ENCODE measurements around the gene FAM111A. TPM values are rescaled to one million over a fixed set of nuclear protein-coding genes. Genes with fewer than 3 reads are reported as not detected.

The FAM111A gene
- total RNA-seq, result 100 to 1,000 TPM; 158 to 166 TPM

DNA sequence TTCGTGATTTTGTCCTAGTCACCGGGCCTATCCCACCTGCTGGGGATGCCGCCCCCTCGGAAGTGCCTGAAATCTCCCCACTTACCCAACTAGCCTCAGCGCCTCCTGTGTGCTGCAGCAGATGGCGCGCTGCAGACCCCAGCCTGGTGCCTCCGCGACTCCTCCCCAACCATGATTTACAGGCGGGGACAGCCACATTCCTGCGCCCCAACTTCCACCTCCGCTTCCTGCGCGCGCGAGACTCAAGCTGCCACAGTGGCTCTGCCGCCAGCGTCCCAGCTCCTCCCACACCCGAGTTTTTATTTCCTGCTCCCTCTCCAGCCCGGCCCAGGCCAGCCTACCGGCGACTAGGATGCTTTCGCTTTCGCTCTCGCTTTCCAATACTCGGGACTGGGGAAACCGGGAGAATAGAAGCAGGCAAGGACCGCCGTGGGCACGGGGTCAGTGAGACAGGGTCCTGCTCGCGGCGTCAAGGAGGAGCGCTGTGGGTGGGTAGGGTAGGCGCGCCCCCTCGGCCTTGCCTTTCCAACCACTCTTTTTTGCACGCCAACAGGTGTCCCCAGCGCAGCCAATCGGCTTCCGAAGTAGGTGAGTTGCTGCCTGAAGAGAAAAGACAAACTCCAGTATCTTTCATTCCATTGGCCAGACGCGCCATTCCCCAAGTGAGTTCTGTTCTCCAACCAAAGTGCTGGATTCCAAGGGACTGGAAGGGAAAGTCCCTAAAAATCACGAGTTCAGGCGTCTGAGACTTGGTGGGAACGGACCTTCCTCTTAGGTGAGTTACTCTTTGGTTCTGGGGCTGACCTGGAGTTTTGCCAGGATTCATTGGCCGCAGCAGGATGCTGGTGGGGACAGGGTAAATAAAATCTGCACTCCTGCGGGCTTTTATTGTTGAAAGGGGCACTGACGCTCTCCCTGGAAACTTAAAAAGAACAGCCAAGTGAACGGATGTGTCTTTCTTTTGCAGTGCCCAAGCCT, at the start of gene FAM111A:
FAM111A (plus strand) TSS at position 327 of the 978 bp plus-strand sequence. CDS start 6,017 bp downstream, outside the sequence.

DNA sequence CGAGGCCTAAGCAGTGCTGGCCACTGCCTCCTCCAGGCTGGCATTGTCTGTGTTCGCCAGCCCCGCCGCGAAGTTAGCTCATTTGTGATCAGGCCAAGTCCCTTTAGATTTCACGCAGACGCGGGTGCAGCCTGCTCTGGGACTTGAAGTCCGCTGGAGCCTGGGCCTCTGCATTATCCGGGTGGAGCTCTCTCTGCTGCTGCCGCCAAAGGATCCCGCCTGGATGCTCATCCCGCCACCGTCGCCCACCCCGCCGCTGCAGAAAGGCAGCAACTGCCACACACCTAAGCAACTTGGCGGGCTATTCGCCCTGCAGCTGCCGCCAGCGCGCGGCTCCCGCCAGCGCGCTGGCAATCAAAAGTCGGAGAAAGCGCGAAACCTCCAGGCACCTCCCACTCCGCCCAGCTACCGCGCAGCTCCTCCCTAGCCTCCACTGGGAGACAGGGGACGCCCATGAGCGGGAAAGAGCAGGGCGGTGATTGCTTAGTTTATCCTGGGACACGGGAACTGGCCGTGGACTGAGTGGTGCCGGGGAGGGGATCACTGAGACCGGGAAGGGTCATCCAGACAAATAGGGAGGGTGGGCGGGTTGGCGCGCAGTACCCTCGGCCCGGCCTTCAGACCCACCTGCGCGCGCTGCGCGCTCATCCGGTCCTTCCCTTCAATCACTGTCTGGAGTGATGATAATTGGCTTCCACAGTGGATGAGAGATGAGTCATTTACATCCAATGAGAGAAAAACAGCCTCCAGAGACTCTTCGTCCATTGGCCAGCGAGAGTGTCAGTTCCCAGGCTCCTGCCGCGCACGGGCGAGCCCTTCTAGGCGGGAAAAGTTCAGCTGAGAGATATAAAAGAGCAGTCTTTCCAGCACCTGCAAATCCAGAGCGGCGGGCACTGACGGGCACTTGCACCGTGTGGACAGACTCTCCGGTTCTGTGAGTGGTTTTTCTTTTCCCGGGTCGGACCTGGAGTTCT, 36.0 kb upstream of the FAM111A start, which contains the start of gene FAM111B:
FAM111B (plus strand) TSS at position 875 of the 974 bp plus-strand sequence. CDS start 2,389 bp downstream, outside the sequence.

GRCh38 chr11:59171508-59172322, 29.1 kb downstream of the FAM111A start, which contains the start of gene DTX4:
DTX4 (plus strand) TSS chr11:59172132; CDS start chr11:59172596, 464 bp downstream.

Other genes with a start within 250 kb of the FAM111A start
- not detected for gene GLYATL1, start 203.4 kb upstream of the FAM111A start, total RNA-seq
- gene GLYATL1B, start 56.5 kb upstream of the FAM111A start, total RNA-seq, result not detected
- gene FAM111B, start 35.6 kb upstream of the FAM111A start, total RNA-seq, result 10 to 100 TPM; 58.9 to 63.2 TPM
- 1 to 10 TPM in 1 of 2 experiments, under 1 TPM in 1; 0.76 to 1.4 TPM for gene DTX4, start 29.3 kb downstream of the FAM111A start, total RNA-seq
- gene MPEG1, start 70.1 kb downstream of the FAM111A start, total RNA-seq, result not detected
- not detected for gene OR5AN1, start 216.0 kb downstream of the FAM111A start, total RNA-seq